Iris pigment epithelial cell (primary cell): Measurements from ENCODE around the gene CAPRIN2.

Source experiments
- DNase-seq: peaks from one replicate; pipeline ENCODE4 v3.0.0-alpha.2; 2011; ENCODE audit warnings: low read depth

CAPRIN2 gene, protein sequence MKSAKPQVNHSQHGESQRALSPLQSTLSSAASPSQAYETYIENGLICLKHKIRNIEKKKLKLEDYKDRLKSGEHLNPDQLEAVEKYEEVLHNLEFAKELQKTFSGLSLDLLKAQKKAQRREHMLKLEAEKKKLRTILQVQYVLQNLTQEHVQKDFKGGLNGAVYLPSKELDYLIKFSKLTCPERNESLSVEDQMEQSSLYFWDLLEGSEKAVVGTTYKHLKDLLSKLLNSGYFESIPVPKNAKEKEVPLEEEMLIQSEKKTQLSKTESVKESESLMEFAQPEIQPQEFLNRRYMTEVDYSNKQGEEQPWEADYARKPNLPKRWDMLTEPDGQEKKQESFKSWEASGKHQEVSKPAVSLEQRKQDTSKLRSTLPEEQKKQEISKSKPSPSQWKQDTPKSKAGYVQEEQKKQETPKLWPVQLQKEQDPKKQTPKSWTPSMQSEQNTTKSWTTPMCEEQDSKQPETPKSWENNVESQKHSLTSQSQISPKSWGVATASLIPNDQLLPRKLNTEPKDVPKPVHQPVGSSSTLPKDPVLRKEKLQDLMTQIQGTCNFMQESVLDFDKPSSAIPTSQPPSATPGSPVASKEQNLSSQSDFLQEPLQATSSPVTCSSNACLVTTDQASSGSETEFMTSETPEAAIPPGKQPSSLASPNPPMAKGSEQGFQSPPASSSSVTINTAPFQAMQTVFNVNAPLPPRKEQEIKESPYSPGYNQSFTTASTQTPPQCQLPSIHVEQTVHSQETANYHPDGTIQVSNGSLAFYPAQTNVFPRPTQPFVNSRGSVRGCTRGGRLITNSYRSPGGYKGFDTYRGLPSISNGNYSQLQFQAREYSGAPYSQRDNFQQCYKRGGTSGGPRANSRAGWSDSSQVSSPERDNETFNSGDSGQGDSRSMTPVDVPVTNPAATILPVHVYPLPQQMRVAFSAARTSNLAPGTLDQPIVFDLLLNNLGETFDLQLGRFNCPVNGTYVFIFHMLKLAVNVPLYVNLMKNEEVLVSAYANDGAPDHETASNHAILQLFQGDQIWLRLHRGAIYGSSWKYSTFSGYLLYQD

DNA sequence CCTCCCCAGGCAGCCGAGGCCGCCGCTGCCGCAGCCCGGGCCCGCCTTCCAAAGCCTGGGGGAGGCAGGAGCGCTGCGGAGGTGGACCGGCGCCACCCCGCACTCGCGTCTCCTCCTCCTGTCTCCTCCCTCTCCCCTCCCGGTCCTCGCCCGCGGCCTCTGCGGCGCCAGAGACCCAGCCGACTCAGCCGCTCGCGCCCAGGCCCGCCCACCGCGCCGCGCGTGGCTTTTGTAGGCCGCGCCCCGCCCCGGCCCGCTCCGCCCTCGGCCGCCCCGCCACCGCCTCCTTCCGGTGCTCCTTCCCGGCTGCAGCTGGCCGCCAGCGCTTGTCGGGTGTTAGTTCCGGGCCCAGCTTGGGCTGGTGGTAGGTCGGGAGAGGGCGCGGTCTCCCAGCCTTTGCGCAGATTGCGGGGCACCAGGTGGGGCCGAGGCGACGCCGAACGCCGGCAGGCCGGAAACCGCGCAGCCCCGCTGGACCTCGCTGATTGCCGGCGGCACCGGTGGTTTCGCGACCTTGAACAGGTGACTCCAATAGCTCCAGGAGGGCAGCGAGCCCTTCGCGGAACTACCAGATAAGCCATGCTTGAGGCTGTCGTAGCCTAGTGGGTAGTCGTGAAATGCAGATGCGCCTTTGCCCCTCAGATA is at the start of gene CAPRIN2:
Gene CAPRIN2 (minus strand): TSS at position 202 of the 645 bp plus-strand sequence. CDS start 1,431 bp downstream, outside the sequence.
- peak; percentile 96 for DNase-seq

DNA sequence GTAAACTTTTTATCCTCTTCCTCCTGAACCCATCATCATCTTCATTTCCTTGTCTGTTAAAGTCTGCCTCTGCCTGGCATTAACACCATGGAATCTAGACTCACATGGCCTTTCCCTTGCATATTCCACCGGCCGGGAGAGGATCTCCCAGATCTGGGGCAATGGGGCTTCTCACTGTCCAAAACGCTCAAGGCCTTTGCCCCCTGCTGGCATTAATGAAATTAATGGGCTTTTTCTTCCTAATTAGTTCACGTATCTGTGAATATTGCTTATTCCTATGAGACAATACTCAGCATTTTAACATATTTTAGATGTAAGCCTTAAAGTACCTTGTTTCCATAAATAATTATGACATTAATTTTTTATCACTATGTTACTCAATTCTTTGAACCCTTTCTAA is 42.9 kb upstream of the CAPRIN2 start:
- no peak for DNase-seq

DNA sequence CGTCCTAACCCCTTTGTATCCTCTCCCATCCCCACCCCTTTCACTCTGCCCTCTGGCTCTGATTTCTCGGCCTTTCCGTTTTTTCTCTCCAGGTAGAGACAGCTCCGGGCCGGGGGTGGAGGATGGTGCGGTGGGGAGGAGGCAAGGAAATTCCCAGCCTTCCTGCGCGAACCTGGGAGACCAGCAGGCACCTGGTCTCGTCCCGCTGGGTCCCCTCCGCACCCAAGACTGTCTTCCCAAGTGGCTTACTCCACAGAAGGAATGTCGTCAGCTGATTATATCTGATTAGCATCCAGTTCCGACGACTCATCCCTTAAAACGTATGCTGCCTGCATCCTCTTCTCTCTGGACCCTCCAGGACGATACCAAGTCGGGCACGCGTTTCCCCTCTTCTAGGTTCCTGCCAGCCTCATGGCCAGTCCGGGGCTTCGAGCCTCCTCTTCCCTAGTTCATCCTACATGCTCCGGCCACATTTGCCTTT is 42.2 kb upstream of the CAPRIN2 start:
- DNase-seq: peak; percentile 36

DNA sequence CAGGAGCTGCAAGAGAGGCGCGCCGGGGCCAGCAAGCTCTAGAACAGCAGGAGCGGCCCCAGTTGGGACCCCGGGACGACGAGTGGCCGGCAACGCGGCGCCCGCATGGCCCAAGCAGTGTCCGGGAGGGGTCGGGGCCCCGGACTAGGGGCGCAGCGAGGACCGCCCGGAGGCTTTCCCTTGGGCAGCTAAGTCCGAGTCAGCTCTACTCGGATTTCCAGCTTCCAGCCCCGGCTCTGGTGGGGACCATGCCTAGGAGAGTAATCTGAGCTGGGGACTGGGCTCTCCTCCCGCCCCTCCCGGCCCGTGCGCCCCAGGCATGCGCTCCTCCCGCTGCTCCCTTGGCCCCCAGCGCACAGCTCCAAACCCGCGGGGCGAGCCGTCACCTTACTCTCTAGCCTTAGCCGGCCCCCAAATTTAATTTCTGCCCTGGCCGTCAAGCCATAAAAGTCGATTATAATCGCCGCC is 41.6 kb upstream of the CAPRIN2 start:
- peak; percentile 77 for DNase-seq

DNA sequence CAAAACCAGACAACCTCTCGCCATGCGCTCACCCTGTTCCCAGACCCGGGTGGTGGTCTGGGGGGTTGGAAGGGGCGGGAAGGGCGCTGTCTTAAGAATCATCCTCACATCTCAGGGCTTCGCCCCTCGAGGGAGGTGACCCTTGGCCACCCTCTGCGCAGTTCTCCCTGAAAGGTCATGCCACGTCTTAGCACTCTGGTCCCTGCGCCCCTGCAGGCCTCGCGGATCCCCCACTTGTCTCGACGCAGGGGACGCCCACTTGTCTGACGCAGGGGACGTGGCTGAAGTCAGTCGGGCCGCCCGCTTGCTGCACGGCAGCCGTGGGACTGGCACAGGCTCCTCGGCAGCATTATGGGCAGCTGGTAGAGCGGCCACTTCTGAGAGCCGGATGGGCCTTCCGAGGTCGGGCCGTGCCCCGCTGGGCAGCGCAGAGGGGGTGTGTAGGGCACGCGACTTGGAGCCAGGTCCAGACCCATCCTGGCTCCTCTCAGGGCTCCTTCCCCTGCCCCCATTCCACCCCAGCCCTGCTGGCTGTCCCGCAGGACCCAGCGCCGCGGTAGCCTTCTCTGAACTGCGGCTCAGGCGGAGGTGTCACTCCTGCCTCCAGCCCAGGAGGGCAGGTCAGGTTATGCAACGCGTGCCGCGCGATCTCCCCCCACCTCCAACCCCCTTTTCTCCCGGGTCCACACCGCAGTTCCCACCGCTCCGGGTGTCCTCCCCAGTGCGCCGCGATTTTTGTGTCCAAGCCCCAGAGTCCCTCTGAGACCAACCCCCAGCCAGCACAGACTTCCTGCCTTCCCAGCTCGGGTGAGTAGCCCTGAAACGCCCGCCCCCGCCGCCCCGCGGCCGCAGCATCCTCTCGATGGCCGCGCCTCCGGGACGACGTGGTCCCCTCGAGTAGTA is 40.9 kb upstream of the CAPRIN2 start:
- DNase-seq: peak; percentile 83

DNA sequence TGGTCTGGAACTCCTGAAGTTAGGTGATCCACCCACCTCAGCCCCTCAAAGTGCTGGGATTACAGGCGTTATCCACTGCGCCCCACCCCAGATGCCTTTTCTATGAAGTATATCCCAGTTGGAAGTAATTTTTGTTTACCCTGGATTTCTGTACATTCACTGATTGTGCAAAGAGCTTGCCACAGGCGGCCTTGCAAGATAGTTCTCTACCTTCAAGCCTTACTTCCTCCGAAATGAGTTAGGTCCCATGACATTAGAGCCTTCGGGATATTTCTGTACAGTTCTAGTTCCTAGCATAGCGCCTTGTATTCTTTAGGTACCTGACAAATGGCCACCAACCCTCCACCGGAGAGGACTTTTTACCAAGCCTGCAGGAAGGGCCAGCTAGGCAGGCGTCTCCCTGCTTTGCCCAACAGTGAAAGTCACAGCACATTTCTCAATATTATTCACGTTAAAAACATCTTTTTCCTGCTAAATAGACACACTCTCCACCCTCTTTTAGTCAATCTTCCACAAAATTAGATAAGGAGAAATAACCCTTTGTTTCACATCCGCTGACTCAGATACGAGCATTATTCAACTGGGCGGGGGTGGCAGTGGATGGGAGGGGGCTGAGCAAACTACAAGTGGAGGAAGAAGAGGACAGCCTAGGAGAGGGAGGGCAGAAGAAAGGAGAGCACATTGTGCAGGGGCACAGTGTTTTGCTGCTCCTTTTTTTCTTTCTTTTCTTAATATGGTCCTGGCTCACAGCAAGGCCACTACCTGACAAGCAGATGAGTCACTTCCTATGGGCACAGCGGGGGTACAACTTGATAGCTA is 40.0 kb upstream of the CAPRIN2 start:
- DNase-seq: peak; percentile 90

DNA sequence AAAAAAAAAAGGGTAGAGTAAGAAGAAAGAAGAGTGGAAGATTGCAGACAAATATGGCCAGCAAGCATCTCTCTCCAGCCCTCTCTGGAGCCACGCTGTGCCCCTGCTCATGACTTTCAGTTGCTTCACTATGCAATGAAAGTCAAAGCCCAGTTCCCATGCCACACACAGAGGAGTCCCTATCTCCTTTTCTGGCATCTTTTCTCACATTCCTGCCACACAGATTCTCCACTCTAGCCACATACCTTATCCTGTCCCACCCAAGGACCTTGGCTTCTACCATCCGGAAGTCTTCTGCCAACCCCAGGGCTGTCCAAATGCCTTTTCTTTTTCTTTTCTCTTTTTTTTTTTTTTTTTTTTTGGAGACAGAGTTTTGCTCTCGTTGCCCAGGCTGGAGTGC is 39.3 kb upstream of the CAPRIN2 start:
- DNase-seq: no peak

DNA sequence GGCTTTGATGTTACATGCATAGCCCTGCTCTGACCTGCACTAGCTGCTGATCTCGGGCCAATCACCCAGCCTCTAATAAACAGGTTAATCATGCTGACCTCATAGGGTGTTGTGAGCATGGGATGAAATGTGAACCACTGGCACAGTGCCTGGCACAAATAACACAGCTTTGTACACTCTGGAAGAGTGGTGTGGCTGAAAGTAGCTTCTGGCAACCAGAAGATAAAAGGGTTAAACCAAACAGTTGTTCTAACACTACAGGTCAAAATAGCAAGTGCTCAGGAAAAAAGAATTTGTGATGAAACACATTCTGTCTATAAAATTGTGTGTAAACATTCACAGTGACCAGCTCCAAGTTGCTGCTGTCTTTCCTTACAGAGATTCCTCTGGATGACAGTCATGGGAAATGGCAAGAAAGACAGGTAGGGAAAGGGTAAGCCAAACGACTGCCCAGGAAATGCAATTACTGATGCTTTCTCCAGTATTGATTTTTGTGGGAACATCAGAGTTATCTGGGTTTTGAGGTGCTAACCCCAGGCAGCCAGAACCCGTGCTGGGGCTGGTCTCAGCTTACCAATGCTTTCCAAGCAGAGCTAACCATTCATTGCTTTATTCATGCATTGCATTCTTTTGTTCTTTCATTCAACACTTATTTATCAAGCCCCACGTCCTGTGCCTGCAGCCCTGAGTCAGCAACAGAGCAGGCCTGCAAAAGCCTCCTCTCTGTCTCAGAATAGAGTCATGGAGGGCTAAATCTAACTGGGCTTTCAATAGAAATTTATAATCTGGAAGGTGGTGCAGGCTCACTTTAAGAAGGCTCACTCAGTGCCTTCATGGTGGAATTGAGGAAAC is 38.1 kb upstream of the CAPRIN2 start:
- DNase-seq: peak; percentile 76

DNA sequence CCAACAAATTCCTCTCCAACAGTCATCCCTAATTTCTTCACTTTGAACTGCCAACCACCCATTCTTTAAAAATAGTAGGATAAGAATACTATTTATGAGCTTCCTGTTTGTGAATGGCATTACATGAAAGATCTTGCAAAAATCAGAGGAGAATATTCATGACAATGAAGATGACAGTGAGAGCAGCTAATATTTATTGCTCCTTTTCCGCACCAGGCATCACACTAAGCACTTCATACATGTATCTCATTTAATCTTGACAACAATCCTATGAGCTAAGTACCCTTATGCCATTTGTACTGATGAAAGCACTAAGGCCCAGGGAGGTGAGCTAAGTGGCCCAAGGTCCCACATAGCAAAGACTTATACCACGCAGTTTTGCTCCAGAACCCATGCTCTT is 37.3 kb upstream of the CAPRIN2 start:
- no peak for DNase-seq

DNA sequence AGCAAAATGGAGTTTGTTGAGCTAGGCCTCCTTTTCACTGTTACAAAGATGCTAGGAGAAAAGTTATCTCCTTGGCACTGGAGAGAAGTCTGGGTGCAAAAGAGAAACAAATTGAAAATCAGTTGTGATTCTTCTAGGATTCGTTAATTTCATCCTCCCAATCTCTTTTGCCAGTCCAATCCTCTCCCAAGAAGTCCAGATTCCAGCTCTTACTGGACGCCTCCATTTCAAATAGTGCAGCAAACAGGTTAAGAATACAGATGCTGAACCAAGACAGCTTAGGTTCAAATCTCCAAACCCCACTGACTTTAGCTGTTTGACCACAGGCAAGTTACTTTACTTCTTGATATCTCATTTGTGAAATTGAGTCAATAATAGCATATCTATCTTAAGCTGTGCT is 34.0 kb upstream of the CAPRIN2 start:
- no peak for DNase-seq

DNA sequence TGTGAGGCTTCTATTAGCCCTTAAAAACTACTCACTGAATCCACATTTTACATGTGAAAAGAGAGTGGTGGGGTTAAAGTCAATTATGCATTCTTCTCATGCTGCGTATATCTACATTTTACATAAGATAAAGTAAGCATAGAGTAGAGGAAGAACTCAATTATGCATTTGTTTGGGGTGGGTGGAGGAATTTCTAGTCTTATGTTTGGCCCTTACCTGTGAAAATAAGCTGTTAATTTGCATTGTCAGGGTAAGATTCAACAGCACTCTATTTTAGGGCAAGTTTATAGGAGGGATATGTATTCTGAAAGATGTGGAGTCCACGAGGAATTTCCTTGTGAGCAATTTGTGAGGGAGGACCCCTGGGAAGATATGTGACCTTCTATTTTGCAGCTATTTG is 30.9 kb upstream of the CAPRIN2 start:
- no peak for DNase-seq

DNA sequence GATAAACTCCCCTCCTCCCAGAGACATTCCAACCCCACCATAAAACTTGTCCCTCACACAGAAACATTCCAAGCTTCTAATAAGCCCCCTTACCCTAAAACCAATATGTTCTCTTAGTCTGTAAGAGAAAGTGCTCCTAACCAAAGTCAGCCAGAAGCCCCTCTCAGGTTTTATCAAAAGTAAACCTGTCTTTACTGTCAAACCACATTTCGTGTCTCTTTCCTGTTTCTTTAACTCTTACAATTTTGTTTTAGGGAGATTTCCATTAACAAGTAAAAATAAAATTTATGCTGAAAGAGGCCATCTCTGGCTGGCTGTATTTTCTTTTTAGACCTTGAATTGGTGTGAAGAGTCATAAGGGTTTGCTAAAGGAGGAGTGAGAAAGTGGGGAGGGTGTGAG is 29.8 kb upstream of the CAPRIN2 start:
- DNase-seq: no peak

DNA sequence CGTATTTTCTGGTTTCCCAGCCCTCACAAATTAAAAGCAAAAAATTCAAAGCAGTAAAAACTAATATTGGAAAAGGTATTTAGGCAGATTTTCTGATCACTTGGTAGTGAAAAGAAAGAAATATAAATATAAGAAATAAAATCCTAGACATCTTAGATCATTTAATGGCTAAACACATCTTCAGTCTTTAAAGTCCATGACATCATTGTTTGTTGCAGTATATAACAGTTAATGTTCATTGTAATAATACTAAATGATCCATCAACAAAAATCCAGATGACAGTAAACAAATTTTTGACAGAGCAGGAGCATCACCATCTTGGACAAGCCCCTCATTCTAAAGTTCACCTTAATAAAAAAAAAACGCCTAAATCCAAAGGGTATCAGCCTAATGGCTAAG is 29.2 kb upstream of the CAPRIN2 start:
- DNase-seq: no peak

DNA sequence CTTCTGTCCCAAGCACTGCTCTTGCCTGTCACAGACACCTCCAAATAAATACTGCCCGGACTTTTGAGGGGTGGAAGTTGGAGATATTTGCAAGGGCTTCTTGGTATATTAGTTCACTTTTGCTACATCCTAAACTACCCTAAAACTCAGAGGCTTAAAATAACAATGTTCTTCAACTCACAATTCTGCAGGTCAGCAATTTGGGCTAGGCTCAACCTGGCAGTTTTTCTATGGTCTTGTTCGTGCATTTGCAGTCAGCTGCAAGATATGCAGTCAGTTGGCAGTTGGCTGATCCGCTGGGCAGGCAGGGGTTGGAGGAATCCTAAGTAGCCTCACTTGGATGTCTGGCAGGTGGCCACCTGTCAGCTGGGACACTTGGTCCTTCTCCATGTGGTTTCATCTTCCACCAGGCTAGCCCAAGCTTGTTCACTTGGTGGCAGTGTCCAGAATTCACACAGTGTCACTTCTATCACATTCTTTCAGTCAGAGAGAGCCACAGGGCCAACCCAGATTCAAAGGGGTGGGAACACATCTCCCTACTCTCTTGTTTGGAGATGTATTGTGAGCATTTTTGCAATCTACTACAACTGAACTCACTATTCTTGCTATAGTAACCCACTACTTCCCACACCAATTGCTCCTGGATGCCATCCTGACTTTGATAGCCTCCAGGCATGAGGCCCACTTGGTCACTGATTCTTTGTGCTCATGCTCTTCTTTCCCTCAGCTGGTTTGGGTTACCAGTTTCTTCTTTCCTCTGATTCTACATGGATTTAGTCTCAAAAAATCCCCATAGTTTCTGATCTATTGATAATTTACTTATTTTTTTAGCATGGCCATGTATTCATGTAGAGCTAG is 27.8 kb upstream of the CAPRIN2 start:
- DNase-seq: no peak

DNA sequence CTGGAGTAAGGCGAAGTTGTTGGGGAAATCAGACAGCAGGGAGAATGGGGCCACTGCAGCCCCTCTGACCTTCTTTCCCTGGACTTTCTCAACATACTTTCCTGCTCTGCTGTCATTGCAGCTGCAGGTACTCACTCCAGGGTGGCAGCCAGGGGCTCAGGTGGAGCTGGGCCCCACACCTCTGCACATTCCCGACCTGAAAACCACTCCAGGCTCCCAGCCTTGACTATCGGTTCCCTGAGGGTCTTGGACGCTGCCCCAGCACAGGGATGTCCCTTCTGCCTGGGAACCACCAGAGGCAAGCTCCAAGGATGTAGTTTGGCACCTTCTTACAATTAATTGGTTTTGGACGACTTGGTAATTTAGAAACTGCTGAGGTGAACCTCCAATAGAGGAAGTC is 24.8 kb upstream of the CAPRIN2 start:
- no peak for DNase-seq

DNA sequence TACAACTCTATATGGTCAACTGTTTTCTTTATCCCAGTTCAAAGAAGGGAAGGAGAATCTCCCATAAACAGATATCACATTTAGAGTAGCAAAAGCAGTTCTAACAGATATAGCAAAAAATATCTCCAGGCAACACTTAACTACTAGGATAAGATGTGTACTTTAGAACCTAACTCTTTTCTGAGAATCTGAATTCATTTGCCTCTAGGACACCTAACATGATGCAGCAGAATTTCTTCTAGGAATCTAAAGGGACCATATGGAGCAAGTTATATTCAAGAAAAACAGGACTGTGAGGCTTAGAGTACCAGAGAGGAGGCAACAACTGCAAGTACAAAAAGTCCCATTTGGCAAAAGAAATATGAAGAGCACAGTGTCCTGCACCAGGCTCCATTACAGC is 24.4 kb upstream of the CAPRIN2 start:
- no peak for DNase-seq

DNA sequence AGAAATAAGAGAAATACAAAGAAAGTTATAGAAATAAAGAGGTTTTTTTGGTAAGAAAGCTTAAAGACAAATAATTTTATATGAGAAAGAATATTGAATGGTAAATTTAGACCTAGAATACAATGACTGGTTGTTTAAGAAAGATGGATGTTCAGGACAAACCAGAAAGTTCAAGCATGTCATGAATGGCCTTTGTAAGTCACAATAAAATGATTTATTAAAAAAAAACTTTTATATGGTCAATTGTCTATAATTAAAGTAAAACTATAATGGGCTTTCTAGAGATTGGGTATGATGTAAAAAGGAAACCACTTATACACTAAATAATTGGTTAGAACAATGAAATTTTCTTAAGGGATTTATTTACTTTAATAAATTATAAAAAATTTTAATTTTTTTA is 19.8 kb upstream of the CAPRIN2 start:
- DNase-seq: no peak

DNA sequence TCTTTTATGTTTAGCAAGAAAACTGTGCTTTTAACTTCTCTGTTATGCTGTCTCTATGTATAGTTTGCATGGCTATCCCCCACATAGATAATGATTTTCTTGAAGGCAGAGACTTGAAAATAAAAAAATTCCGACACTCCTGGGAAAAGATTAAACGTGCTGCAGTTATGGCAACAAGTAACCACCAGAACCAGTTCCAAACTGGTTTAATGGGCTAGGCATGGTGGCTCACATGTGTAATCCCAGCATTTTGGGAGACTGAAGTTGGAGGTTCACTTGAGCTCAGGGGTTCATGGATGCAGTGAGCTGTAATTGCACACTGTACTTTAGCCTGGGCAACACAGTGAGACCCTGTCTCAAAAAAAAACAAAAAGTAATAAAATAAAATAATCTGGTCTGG is 15.1 kb upstream of the CAPRIN2 start:
- no peak for DNase-seq
